Stimulated activated memory B cell treated with anti-CD40 and anti-IgM and Interleukin-4, amounts not matched to agents 10 μg/mL and 1 μg/mL and 100 μg/mL, for 72 hours (primary cell): ENCODE measurements around the gene NOL8.

Experiments
- ATAC-seq: fragments of 150-1000 bp; cut with Tn5 transposase; 2 replicates; pipeline ENCODE4 v1.10.0; 2021
- H3K27ac Mint-ChIP-seq: one replicate; pipeline ENCODE4 v1.8.0; 2022; ENCODE audit warnings: mild to moderate bottlenecking, mixed read lengths
- H3K27me3 Mint-ChIP-seq: one replicate; pipeline ENCODE4 v1.8.0; 2022; ENCODE audit warnings: mixed read lengths
- H3K36me3 Mint-ChIP-seq: one replicate; pipeline ENCODE4 v1.8.0; 2022; ENCODE audit warnings: mixed read lengths
- H3K4me1 Mint-ChIP-seq: one replicate; pipeline ENCODE4 v1.8.0; 2022; ENCODE audit warnings: mixed read lengths
- H3K4me3 Mint-ChIP-seq: one replicate; pipeline ENCODE4 v1.8.0; 2022; ENCODE audit warnings: mild to moderate bottlenecking, moderate library complexity, mixed read lengths
- H3K9me3 Mint-ChIP-seq: one replicate; pipeline ENCODE4 v1.8.0; 2022; ENCODE audit warnings: mixed read lengths

The NOL8 gene

GRCh38 chr9:92325269-92325990 is at the start of gene NOL8, which contains the start of gene CENPP:
Gene NOL8, minus strand, starts transcription at chr9:92325350. Its CDS starts 1,189 bp downstream, at chr9:92324161.
Gene CENPP, plus strand, starts transcription at chr9:92325953.
- H3K4me1 Mint-ChIP-seq: peaks cover 23% of the 10 kb centered on the region

GRCh38 chr9:92373167-92373566 is 48.0 kb upstream of the NOL8 start:
- Mint-ChIP-seq H3K9me3 (peaks cover 20% of the 10 kb centered on the region), H3K27me3 (no peaks in the 10 kb centered on the region), H3K4me1 (no peaks in the 10 kb centered on the region), H3K36me3 (peaks cover 41% of the 10 kb centered on the region), H3K27ac (no peak overlapping the region), H3K4me3 (no peak overlapping the region)
- ATAC-seq: no peak

More at GRCh38 chr9:92325269-92325990, at the start of gene NOL8, which contains the start of gene CENPP:
- Mint-ChIP-seq H3K9me3 (no peaks in the 10 kb centered on the region), H3K36me3 (peaks cover 24% of the 10 kb centered on the region), H3K27me3 (no peaks in the 10 kb centered on the region), H3K27ac (peak within 1 kb of the TSS; percentile 97), H3K4me3 (peak within 1 kb of the TSS; percentile 98)
- ATAC-seq: peak; percentile 98

- no peak for ATAC-seq
- Mint-ChIP-seq H3K4me1 (no peaks in the 10 kb centered on the region), H3K4me3 (no peak overlapping the region), H3K27me3 (no peaks in the 10 kb centered on the region), H3K27ac (no peak overlapping the region), H3K36me3 (peaks cover 24% of the 10 kb centered on the region), H3K9me3 (peaks cover 9% of the 10 kb centered on the region)
Observed at GRCh38 chr9:92369075-92369474, 43.9 kb upstream of the NOL8 start.

- no peaks in the 10 kb centered on the region for H3K4me1 Mint-ChIP-seq
- H3K9me3 Mint-ChIP-seq: peaks cover 6% of the 10 kb centered on the region
- no peak for ATAC-seq
- H3K27ac Mint-ChIP-seq: no peak overlapping the region
- peaks cover 28% of the 10 kb centered on the region for H3K36me3 Mint-ChIP-seq
- H3K4me3 Mint-ChIP-seq: no peak overlapping the region
- H3K27me3 Mint-ChIP-seq: no peaks in the 10 kb centered on the region
Observed at GRCh38 chr9:92360083-92360482, 34.9 kb upstream of the NOL8 start.

- no peaks in the 10 kb centered on the region for H3K27me3 Mint-ChIP-seq
- no peaks in the 10 kb centered on the region for H3K4me1 Mint-ChIP-seq
- H3K27ac Mint-ChIP-seq: no peak overlapping the region
- H3K4me3 Mint-ChIP-seq: no peak overlapping the region
- no peak for ATAC-seq
- H3K9me3 Mint-ChIP-seq: peaks cover 10% of the 10 kb centered on the region
- peaks cover 26% of the 10 kb centered on the region for H3K36me3 Mint-ChIP-seq
Observed at GRCh38 chr9:92359394-92359995, 34.3 kb upstream of the NOL8 start.

- Mint-ChIP-seq H3K4me1 (peaks cover 8% of the 10 kb centered on the region), H3K4me3 (no peak overlapping the region), H3K27ac (no peak overlapping the region), H3K27me3 (no peaks in the 10 kb centered on the region), H3K36me3 (peaks cover 38% of the 10 kb centered on the region), H3K9me3 (peaks cover 13% of the 10 kb centered on the region)
- no peak for ATAC-seq
Observed at GRCh38 chr9:92353051-92353450, 27.9 kb upstream of the NOL8 start.

GRCh38 chr9:92350740-92351133 is 25.6 kb upstream of the NOL8 start:
- no peak overlapping the region for H3K4me3 Mint-ChIP-seq
- ATAC-seq: no peak
- H3K4me1 Mint-ChIP-seq: peaks cover 8% of the 10 kb centered on the region
- H3K27ac Mint-ChIP-seq: no peak overlapping the region
- H3K27me3 Mint-ChIP-seq: no peaks in the 10 kb centered on the region
- H3K36me3 Mint-ChIP-seq: peaks cover 40% of the 10 kb centered on the region
- H3K9me3 Mint-ChIP-seq: peaks cover 7% of the 10 kb centered on the region

GRCh38 chr9:92349771-92350739 is 24.9 kb upstream of the NOL8 start:
- H3K27ac Mint-ChIP-seq: no peak overlapping the region
- H3K36me3 Mint-ChIP-seq: peaks cover 40% of the 10 kb centered on the region
- H3K27me3 Mint-ChIP-seq: no peaks in the 10 kb centered on the region
- peaks cover 7% of the 10 kb centered on the region for H3K9me3 Mint-ChIP-seq
- no peak overlapping the region for H3K4me3 Mint-ChIP-seq
- ATAC-seq: no peak
- H3K4me1 Mint-ChIP-seq: peaks cover 8% of the 10 kb centered on the region

GRCh38 chr9:92345582-92345981 is 20.4 kb upstream of the NOL8 start:
- H3K27me3 Mint-ChIP-seq: no peaks in the 10 kb centered on the region
- H3K4me1 Mint-ChIP-seq: no peaks in the 10 kb centered on the region
- H3K36me3 Mint-ChIP-seq: peaks cover 38% of the 10 kb centered on the region
- H3K27ac Mint-ChIP-seq: no peak overlapping the region
- H3K9me3 Mint-ChIP-seq: peaks cover 4% of the 10 kb centered on the region
- no peak for ATAC-seq
- no peak overlapping the region for H3K4me3 Mint-ChIP-seq

- Mint-ChIP-seq H3K27ac (no peak overlapping the region), H3K27me3 (no peaks in the 10 kb centered on the region), H3K36me3 (peaks cover 37% of the 10 kb centered on the region), H3K4me3 (no peak overlapping the region), H3K9me3 (peaks cover 4% of the 10 kb centered on the region), H3K4me1 (no peaks in the 10 kb centered on the region)
- no peak for ATAC-seq
Observed at GRCh38 chr9:92342825-92343488, 17.8 kb upstream of the NOL8 start.

GRCh38 chr9:92341578-92341977 is 16.4 kb upstream of the NOL8 start:
- Mint-ChIP-seq H3K36me3 (peaks cover 32% of the 10 kb centered on the region), H3K9me3 (peaks cover 4% of the 10 kb centered on the region), H3K4me3 (no peak overlapping the region), H3K27ac (no peak overlapping the region), H3K4me1 (no peaks in the 10 kb centered on the region), H3K27me3 (no peaks in the 10 kb centered on the region)
- ATAC-seq: no peak

GRCh38 chr9:92333282-92333634 is 8.1 kb upstream of the NOL8 start:
- H3K27me3 Mint-ChIP-seq: no peaks in the 10 kb centered on the region
- peaks cover 23% of the 10 kb centered on the region for H3K36me3 Mint-ChIP-seq
- H3K4me1 Mint-ChIP-seq: no peaks in the 10 kb centered on the region
- no peak for ATAC-seq
- no peaks in the 10 kb centered on the region for H3K9me3 Mint-ChIP-seq
- no peak overlapping the region for H3K27ac Mint-ChIP-seq
- H3K4me3 Mint-ChIP-seq: no peak overlapping the region

GRCh38 chr9:92332577-92333281 is 7.6 kb upstream of the NOL8 start:
- H3K9me3 Mint-ChIP-seq: no peaks in the 10 kb centered on the region
- H3K27ac Mint-ChIP-seq: no peak overlapping the region
- peaks cover 23% of the 10 kb centered on the region for H3K36me3 Mint-ChIP-seq
- no peaks in the 10 kb centered on the region for H3K4me1 Mint-ChIP-seq
- no peak for ATAC-seq
- H3K27me3 Mint-ChIP-seq: no peaks in the 10 kb centered on the region
- H3K4me3 Mint-ChIP-seq: no peak overlapping the region

GRCh38 chr9:92328225-92328624 is 3.1 kb upstream of the NOL8 start:
- H3K27ac Mint-ChIP-seq: no peak overlapping the region

More at GRCh38 chr9:92328225-92328624, 3.1 kb upstream of the NOL8 start:
- Mint-ChIP-seq H3K36me3 (peaks cover 19% of the 10 kb centered on the region), H3K9me3 (no peaks in the 10 kb centered on the region), H3K27me3 (no peaks in the 10 kb centered on the region), H3K4me1 (peaks cover 23% of the 10 kb centered on the region), H3K4me3 (no peak overlapping the region)
- ATAC-seq: no peak
